Left forelimb (tissue), 1 donor: ENCODE results near the gene CHPT1.
"Not testable (repeated sequence)": the region's sequence is repeated elsewhere in the genome, so short reads cannot be mapped to it uniquely, and the experiment has no call there.

Source experiments
- DNase-seq: peaks from one replicate; pipeline ENCODE4 v3.0.0-alpha.2; 2018; ENCODE audit warnings: low spot score

CHPT1 gene

GRCh38 chr12:101722392-101722791 lies 25.0 kb downstream of the CHPT1 start:
- DNase-seq, result no peak

DNA sequence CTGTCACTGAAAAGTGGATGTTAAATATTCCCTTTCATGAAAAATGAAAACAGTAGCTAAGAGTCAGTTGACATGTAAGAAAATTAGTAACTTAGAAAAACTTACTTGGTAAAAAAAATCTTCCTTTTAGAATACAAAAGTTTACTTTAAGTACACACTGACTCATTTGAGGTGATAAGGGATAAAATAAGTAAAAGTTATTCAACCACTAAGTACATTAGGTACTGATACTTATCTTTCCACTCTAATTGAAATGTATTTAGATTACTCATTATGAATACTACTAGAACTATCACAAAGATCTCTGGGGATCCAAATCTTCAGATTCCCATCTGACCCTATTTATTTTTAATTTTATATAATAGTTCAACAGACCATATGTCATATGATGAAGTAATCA lies 29.7 kb downstream of the CHPT1 start:
- DNase-seq, result no peak

DNA sequence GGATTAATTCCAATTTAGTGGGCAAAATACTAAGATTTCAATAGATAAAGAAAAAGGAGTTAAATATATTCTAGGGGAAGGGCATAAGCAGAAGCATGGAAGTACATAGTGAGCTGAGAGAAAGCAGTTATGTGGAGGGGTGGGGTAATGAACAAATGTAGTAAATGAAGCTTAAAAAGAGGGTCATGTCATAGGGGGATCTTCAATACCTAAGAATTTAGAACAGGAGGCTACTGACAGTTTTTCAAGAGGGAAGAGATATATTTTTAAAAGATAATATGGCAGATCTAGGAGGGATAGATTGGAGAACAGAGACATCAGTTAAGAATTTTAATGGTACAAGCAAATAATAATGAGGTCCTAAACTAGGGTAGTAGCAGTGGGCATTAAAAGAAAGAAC lies 32.4 kb downstream of the CHPT1 start:
- no peak for DNase-seq

GRCh38 chr12:101732318-101732717 lies 34.9 kb downstream of the CHPT1 start:
- DNase-seq, result no peak

- no peak for DNase-seq
These were observed 35.7 kb downstream of the CHPT1 start for GRCh38 chr12:101733166-101733565.

- DNase-seq, result not testable (repeated sequence)
These were observed 37.0 kb downstream of the CHPT1 start for GRCh38 chr12:101734482-101734881.

DNA sequence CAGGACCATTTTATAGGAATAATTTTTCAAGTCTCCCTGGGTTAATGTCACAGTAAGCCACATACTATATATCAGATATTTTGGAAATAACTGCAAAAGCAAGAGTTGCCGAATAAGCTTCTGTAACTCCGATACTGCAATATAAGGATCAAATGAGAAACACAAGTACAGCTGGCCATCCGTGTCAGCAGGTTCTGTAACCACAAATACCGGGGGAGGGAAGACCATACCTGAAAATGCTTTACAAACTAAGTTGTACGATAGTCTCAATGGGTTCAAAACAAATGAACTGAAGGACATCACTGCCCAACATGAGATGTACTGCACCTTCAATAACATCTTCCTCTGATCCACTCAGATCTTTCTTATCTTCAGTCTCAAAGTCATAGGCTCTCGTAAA lies 40.0 kb downstream of the CHPT1 start:
- DNase-seq, result no peak

- no peak for DNase-seq
These were observed 41.7 kb downstream of the CHPT1 start, which contains the start of gene SYCP3 for GRCh38 chr12:101738920-101739665. Gene SYCP3, minus strand, starts transcription at chr12:101739462. Its CDS starts 1,527 bp downstream, at chr12:101737935.

DNA sequence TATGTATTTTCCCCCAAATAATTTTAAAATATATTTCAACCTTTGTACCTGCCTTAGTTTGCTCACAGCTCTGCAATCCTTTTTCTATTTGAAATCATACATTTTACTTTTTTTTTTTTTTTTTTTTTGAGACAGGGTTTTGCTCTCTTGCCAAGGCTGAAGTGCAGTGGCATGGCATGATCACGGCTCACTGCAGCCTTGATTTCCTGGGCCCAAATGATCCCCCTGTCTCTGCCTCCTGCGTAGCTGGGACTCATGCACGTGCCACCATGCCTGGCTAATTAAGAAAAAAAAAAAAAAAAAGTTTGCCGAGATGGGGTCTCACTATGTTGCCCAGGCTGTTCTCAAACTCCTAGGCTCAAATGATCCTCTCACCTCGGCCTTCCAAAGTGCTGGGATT lies 43.1 kb downstream of the CHPT1 start:
- no peak for DNase-seq

GRCh38 chr12:101740980-101741379 lies 43.5 kb downstream of the CHPT1 start:
- DNase-seq, result no peak

- no peak for DNase-seq
These were observed 45.8 kb downstream of the CHPT1 start for GRCh38 chr12:101743242-101743641.

GRCh38 chr12:101743724-101744472 lies 46.5 kb downstream of the CHPT1 start:
- no peak for DNase-seq

GRCh38 chr12:101745481-101745880 lies 48.0 kb downstream of the CHPT1 start:
- no peak for DNase-seq

GRCh38 chr12:101746196-101746595 lies 48.8 kb downstream of the CHPT1 start:
- no peak for DNase-seq

GRCh38 chr12:101746661-101747060 lies 49.2 kb downstream of the CHPT1 start:
- no peak for DNase-seq

DNA sequence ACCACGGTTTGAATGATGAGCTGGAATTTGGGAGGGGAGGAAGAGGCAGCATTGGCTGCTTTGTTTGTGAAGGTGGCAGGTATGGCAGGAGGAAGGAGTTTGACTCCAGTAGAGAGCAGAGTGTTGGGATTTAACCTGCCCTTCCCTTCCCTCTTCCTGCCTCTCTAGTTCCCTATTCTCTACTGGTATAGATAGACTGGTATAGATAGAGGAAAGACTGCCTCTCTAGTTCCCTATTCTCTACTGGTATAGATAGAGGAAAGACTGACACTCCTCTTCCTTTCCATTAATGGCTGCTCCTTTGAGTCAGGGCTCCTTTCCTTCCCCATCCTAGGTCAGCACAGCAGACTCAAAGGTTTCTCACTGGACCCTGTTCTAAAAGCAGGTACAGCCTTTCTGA lies 50.3 kb downstream of the CHPT1 start:
- no peak for DNase-seq

- DNase-seq, result no peak
These were observed 51.5 kb downstream of the CHPT1 start for GRCh38 chr12:101748907-101749306.

DNA sequence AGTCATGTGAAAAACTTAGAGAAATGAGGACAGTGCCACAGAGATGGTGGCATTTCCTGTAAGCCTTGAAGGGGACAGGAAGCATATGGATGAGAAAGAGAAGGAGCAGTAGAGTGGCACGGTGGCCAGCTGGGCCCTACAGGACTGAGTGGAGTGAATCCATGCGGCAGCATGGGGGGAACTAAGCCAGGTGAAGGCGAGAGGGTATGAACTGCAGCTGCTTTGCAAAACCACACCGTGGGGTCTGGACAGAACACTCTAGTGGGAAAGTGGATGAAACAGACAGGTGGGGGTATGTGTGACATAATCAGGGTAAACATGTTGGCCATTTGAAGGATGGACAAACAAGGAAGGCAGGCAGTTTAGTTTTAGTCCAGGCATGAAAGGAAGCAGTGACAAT lies 52.2 kb downstream of the CHPT1 start:
- no peak for DNase-seq

- DNase-seq, result no peak
These were observed 52.7 kb downstream of the CHPT1 start for GRCh38 chr12:101750152-101750551.

DNA sequence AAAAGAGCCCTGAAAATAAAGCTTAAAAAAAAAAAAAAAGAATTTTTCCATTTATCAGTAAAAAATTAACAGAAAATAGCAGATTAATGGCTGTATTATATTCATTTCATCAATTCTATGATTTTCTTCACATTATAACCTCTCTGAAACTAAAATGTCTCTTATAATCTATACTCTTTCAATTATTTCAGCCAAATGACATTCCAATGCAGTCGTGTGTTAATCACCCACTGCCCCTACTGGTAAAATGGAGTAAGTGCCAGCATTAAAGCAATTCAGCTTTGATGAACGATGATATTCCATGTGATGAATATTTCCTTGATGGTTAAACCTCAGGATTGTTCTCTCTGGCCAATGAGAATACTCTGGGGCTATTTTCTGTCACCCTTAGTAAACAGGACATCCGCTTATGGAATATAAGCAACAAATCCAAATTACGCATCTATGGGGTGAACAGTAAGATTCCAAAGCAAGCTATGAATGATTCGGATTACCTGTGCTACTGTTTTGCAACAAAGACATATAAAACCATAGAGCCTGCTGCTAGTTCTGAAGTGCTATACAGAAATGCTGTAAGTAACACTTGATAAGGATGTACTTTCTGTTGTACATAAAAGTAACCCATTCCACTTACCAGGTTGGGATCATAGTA lies 62.1 kb downstream of the CHPT1 start:
- no peak for DNase-seq

- DNase-seq, result no peak
These were observed 63.9 kb downstream of the CHPT1 start for GRCh38 chr12:101761350-101761749.

DNA sequence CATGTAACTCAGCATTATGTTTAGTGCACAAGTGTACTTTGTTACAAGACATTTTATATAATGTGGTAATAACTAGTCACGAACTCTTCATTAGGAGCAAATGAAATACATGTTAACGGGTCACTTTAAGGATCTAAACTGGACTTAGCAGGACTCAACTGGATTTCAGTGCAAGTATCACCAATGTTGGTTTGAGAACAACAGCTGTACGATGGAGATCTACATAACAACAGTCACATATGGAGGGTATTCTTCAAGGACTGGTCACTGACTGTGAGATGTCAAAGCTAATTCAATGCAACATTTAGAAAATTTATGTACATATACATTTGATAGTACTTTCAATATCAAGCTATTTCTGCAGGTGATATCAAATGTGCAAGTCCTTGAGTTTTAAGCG lies 64.3 kb downstream of the CHPT1 start:
- no peak for DNase-seq
